Fibroblast of pulmonary artery (primary cell): ENCODE results near the gene CAPN15.

ENCODE experiments used
- DNase-seq: peaks from one replicate; pipeline ENCODE4 v3.0.0-alpha.2; 2010; ENCODE audit warnings: low read depth
- H3K4me3 ChIP-seq: replicated peaks from 2 replicates; pipeline ENCODE4 v1.5.1; 2011; ENCODE audit warnings: low read depth, mild to moderate bottlenecking, control low read depth, low read length, moderate library complexity
- CTCF ChIP-seq: IDR thresholded peaks from 2 replicates; pipeline ENCODE4 v1.5.1; 2011; ENCODE audit warnings: mild to moderate bottlenecking, control low read depth, low read length, inconsistent platforms; ENCODE audit errors: missing control alignments

CAPN15 gene

GRCh38 chr16:561413-561794 lies 33.9 kb downstream of the CAPN15 start:
- H3K4me3 ChIP-seq: no peak overlapping the region
- DNase-seq: no peak
- TF ChIP-seq CTCF: no peak

- no peak for DNase-seq
- no peak overlapping the region for H3K4me3 ChIP-seq
- no peak for TF ChIP-seq CTCF
Observed at GRCh38 chr16:561957-562938, 34.7 kb downstream of the CAPN15 start.

GRCh38 chr16:563072-563644 lies 35.6 kb downstream of the CAPN15 start:
- TF ChIP-seq CTCF: no peak
- DNase-seq: no peak
- H3K4me3 ChIP-seq: no peak overlapping the region

GRCh38 chr16:564690-565418 lies 37.3 kb downstream of the CAPN15 start:
- DNase-seq: no peak
- no peak for TF ChIP-seq CTCF
- H3K4me3 ChIP-seq: no peak overlapping the region

- TF ChIP-seq CTCF: no peak
- H3K4me3 ChIP-seq: no peak overlapping the region
Observed at GRCh38 chr16:565419-566330, 38.2 kb downstream of the CAPN15 start.

More at GRCh38 chr16:565419-566330, 38.2 kb downstream of the CAPN15 start:
- DNase-seq: no peak
